PC-3 (cell line): ENCODE data around the gene CD300LG. TPM values are rescaled to one million over a fixed set of nuclear protein-coding genes. Genes with fewer than 3 reads are reported as not detected.

Experiments used
- ATAC-seq: fragments of 200-7000 bp; cut with Tn5 transposase; 2 replicates; pipeline ENCODE4 v1.9.1; 2020; ENCODE audit warnings: mild to moderate bottlenecking, moderate library complexity
- BruUV-seq: library from RNA; stranded (reverse); fragments of 400-500 nt; replicated peaks from 2 replicates; lab custom pipeline; 2021; lab: Mats Ljungman, UMichigan
- CTCF ChIA-PET: fragments of 300-600 bp; sonication (Branson Sonifier 250); formaldehyde crosslinking; loops from one replicate; lab custom pipeline; 2022; ENCODE audit warnings: antibody characterized with exemption; lab: Charles Lee
- POLR2A ChIA-PET: fragments of 300-600 bp; sonication (Branson Sonifier 250); formaldehyde crosslinking; loops from one replicate; lab custom pipeline; 2022; ENCODE audit warnings: antibody characterized with exemption; ENCODE audit not compliant: unreplicated experiment; lab: Charles Lee
- DNase-seq: peaks from one replicate; pipeline ENCODE4 v3.0.0-alpha.2; 2015
- H2AFZ ChIP-seq: fragments of 300-600 bp; sonication (generic); 2 replicates; pipeline ENCODE4 v1.6.0; 2016; ENCODE audit warnings: antibody characterized with exemption, low read length
- H3F3A ChIP-seq: fragments of 300-600 bp; sonication (generic); one replicate; pipeline ENCODE4 v1.6.0; 2017; ENCODE audit warnings: antibody characterized with exemption, low read length, control low read depth, mild to moderate bottlenecking; ENCODE audit not compliant: unreplicated experiment
- H3K27ac ChIP-seq: fragments of 300-600 bp; sonication (generic); 2 replicates; pipeline ENCODE4 v1.5.1; 2016; ENCODE audit warnings: mild to moderate bottlenecking, low read length
- H3K27me3 ChIP-seq: fragments of 300-600 bp; sonication (generic); 2 replicates; pipeline ENCODE4 v1.6.1; 2016; ENCODE audit warnings: low read length, mixed read lengths
- H3K36me3 ChIP-seq: fragments of 300-600 bp; sonication (generic); 2 replicates; pipeline ENCODE4 v1.6.1; 2016; ENCODE audit warnings: low read depth, mixed run types, low read length, mixed read lengths
- H3K4me1 ChIP-seq: fragments of 300-600 bp; sonication (generic); 2 replicates; pipeline ENCODE4 v1.5.1; 2016; ENCODE audit warnings: low read length; ENCODE audit not compliant: insufficient read depth
- H3K4me2 ChIP-seq: fragments of 300-600 bp; sonication (generic); 2 replicates; pipeline ENCODE4 v1.6.0; 2016; ENCODE audit warnings: low read length
- H3K4me3 ChIP-seq: fragments of 300-600 bp; sonication (generic); 2 replicates; pipeline ENCODE4 v1.5.1; 2016; ENCODE audit warnings: mild to moderate bottlenecking, low read length, mixed read lengths
- H3K79me2 ChIP-seq: fragments of 300-600 bp; sonication (generic); 2 replicates; pipeline ENCODE4 v1.6.1; 2017; ENCODE audit warnings: low read length, mixed read lengths
- H3K9ac ChIP-seq: fragments of 300-600 bp; sonication (generic); 2 replicates; pipeline ENCODE4 v1.6.0; 2016; ENCODE audit warnings: mild to moderate bottlenecking, low read length
- H3K9me2 ChIP-seq: fragments of 300-600 bp; sonication (generic); replicated peaks from 2 replicates; pipeline ENCODE4 v1.6.1; 2016; ENCODE audit warnings: mixed run types, low read length, mixed read lengths
- H3K9me3 ChIP-seq: fragments of 300-600 bp; sonication (generic); 2 replicates; pipeline ENCODE4 v1.6.1; 2016; ENCODE audit warnings: low read length, mixed read lengths
- H4K20me1 ChIP-seq: fragments of 300-600 bp; sonication (generic); 2 replicates; pipeline ENCODE4 v1.6.1; 2016; ENCODE audit warnings: low read length, mixed read lengths
- EZH2 ChIP-seq: fragments of 300-600 bp; sonication (generic); IDR thresholded peaks from one replicate; pipeline ENCODE4 v1.6.1; 2017; ENCODE audit warnings: antibody characterized with exemption, mild to moderate bottlenecking, low read length; ENCODE audit not compliant: unreplicated experiment
- EZH2phosphoT487 ChIP-seq: fragments of 300-600 bp; sonication (generic); IDR thresholded peaks from 2 replicates; pipeline ENCODE4 v1.6.1; 2018; ENCODE audit warnings: mild to moderate bottlenecking, antibody characterized with exemption, low read length, borderline replicate concordance
- intact Hi-C: fragments of 100-400 bp; cut with micrococcal nuclease; formaldehyde crosslinking; loops from 2 replicates; pipeline ENCODE4 v1.9.0; 2023
- total RNA-seq: library from RNA; depleted of rRNA; stranded (reverse); fragments of >200 nt; gene quantifications from 2 replicates; pipeline ENCODE4 v1.2.3, GENCODE V29; 2014
- TF ChIP-seq, protein P1 (sequence below): fragments of 300-600 bp; sonication (generic); conservative IDR thresholded peaks from 2 replicates; pipeline ENCODE4 v1.5.1; 2017; ENCODE audit warnings: antibody characterized with exemption, low read depth, mild to moderate bottlenecking, low read length

Gene CD300LG
- total RNA-seq, 1 experiment from 2014 or later, result not detected

DNA sequence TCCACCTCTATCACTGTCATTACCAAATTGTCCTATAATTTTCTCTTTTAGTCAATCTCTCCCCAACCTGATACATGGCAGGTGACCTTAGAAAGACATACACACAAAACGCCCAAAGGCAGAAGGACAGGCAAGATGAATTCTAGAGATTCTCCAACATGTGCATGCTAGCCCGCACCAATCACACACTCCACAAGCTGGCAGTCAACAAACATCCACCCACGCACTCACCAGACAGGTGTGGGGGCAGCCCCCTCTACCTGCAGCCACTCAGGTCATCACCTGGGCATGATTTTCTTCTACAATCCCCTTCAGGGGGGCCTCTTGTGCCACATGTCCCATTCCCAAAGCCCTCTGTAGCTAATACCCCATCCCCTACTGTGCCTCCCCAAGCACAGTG is 50.9 kb downstream of the CD300LG start:
- H3F3A ChIP-seq, result no peaks in the 10 kb centered on the region
- no peaks in the 10 kb centered on the region for H3K27me3 ChIP-seq
- POLR2A ChIA-PET, result no interaction called here
- no peak for DNase-seq
- no peak for ATAC-seq
- H3K4me2 ChIP-seq, result no peak overlapping the region
- H3K27ac ChIP-seq, result no peak overlapping the region
- no peak overlapping the region for H3K9ac ChIP-seq
- H3K79me2 ChIP-seq, result no peaks in the 10 kb centered on the region
- H3K36me3 ChIP-seq, result no peaks in the 10 kb centered on the region
- no peak overlapping the region for H2AFZ ChIP-seq
- H3K4me1 ChIP-seq, result 0 out of 2 replicates have a peak, but pooled peaks cover 5% of the 10 kb centered on the region
- intact Hi-C loops, result no loop called here
- CTCF ChIA-PET, result no interaction called here
- H3K9me3 ChIP-seq, result no peaks in the 10 kb centered on the region
- H4K20me1 ChIP-seq, result no peaks in the 10 kb centered on the region
- TF ChIP-seq EZH2phosphoT487, result no peak
- TF ChIP-seq, protein P1, sequence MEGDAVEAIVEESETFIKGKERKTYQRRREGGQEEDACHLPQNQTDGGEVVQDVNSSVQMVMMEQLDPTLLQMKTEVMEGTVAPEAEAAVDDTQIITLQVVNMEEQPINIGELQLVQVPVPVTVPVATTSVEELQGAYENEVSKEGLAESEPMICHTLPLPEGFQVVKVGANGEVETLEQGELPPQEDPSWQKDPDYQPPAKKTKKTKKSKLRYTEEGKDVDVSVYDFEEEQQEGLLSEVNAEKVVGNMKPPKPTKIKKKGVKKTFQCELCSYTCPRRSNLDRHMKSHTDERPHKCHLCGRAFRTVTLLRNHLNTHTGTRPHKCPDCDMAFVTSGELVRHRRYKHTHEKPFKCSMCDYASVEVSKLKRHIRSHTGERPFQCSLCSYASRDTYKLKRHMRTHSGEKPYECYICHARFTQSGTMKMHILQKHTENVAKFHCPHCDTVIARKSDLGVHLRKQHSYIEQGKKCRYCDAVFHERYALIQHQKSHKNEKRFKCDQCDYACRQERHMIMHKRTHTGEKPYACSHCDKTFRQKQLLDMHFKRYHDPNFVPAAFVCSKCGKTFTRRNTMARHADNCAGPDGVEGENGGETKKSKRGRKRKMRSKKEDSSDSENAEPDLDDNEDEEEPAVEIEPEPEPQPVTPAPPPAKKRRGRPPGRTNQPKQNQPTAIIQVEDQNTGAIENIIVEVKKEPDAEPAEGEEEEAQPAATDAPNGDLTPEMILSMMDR, result no peak
- TF ChIP-seq EZH2, result no peak
- H3K9me2 ChIP-seq, result no peaks in the 10 kb centered on the region
- no TSS peak for BruUV-seq
- no peak overlapping the region for H3K4me3 ChIP-seq

DNA sequence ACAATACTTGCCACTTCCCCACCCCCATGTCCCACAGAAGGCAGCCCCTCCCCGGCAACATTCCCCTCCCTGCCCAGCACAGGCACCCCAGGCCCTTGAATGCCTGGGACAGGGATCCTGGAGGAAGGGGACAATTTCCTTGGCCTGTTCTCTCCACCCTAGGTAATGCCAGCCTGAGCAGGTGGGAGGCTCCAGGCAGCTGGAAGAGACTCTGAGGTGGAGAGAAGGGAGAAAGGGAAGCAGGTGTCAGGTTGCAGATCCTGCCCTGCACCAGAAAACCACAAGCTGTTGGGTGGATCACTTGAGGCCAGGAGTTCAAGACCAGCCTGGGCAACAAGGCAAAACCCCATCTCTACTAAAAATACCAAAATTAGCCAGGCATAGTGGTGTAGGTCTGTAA is 51.5 kb downstream of the CD300LG start:
- intact Hi-C loops, result no loop called here
- no peaks in the 10 kb centered on the region for H3K79me2 ChIP-seq
- H4K20me1 ChIP-seq, result no peaks in the 10 kb centered on the region
- H3F3A ChIP-seq, result no peaks in the 10 kb centered on the region
- no peak overlapping the region for H3K4me3 ChIP-seq
- TF ChIP-seq, protein P1, result no peak
- no peak for TF ChIP-seq EZH2phosphoT487
- H3K27me3 ChIP-seq, result no peaks in the 10 kb centered on the region
- no peak for ATAC-seq
- H3K9me2 ChIP-seq, result no peaks in the 10 kb centered on the region
- no peak overlapping the region for H3K4me2 ChIP-seq
- no peak overlapping the region for H3K27ac ChIP-seq
- DNase-seq, result no peak
- H3K9ac ChIP-seq, result no peak overlapping the region
- H3K4me1 ChIP-seq, result 0 out of 2 replicates have a peak, but pooled peaks cover 5% of the 10 kb centered on the region
- no peak overlapping the region for H2AFZ ChIP-seq
- H3K9me3 ChIP-seq, result no peaks in the 10 kb centered on the region
- CTCF ChIA-PET, result interaction anchor here (0.6 kb wide), 1 partner anchor 46 kb away, joined by 4 read pairs; no protein-coding TSS in a partner anchor
- POLR2A ChIA-PET, result no interaction called here
- no TSS peak for BruUV-seq
- H3K36me3 ChIP-seq, result no peaks in the 10 kb centered on the region

GRCh38 chr17:43900183-43900857 is 53.3 kb downstream of the CD300LG start:
- Histone ChIP-seq H3K9ac (peak overlapping the region; percentile 15; the same call in 1 of the 2 replicates), H3F3A (no peaks in the 10 kb centered on the region), H4K20me1 (no peaks in the 10 kb centered on the region), H3K4me2 (peak overlapping the region; percentile 77), H3K4me1 (0 out of 2 replicates have a peak, but pooled peaks cover 5% of the 10 kb centered on the region), H2AFZ (peak overlapping the region; percentile 79), H3K9me2 (no peaks in the 10 kb centered on the region), H3K27me3 (peaks cover 2% of the 10 kb centered on the region), H3K27ac (no peak overlapping the region), H3K36me3 (no peaks in the 10 kb centered on the region), H3K4me3 (peak overlapping the region; percentile 62), H3K79me2 (no peaks in the 10 kb centered on the region), H3K9me3 (no peaks in the 10 kb centered on the region)
- intact Hi-C loops, result no loop called here
- ChIA-PET POLR2A (no interaction called here), CTCF (no interaction called here)
- TF ChIP-seq EZH2 (no peak), EZH2phosphoT487 (no peak)
- TF ChIP-seq, protein P1, result no peak
- ATAC-seq, result peak; percentile 99
- peak; percentile 90 for DNase-seq
- BruUV-seq, result no TSS peak
